SK-N-SH treated with all-trans-retinoic acid at 6 μM for 48 hours (cell line): ENCODE results near the gene ALPL.
"Not testable (repeated sequence)": the region's sequence is repeated elsewhere in the genome, so short reads cannot be mapped to it uniquely, and the experiment has no call there.

Experiments used
- ATAC-seq: fragments of 200-7000 bp; cut with Tn5 transposase; 3 replicates; pipeline ENCODE4 v1.9.1; 2020; ENCODE audit warnings: mild to moderate bottlenecking, moderate library complexity
- ARNTL ChIP-seq: fragments of 450-650 bp; formaldehyde crosslinking; IDR thresholded peaks from 2 replicates; pipeline ENCODE4 v1.5.0; 2020; ENCODE audit warnings: low read depth, mild to moderate bottlenecking, moderate library complexity, borderline replicate concordance
- BACH2 ChIP-seq: fragments of 250-450 bp; sonication (Bioruptor Pico); IDR thresholded peaks from 2 replicates; pipeline ENCODE4 v1.9.0; 2021; ENCODE audit warnings: mild to moderate bottlenecking, borderline replicate concordance
- CSDC2 ChIP-seq: fragments of 250-450 bp; sonication (Bioruptor Pico); IDR thresholded peaks from 2 replicates; pipeline ENCODE4 v1.5.0; 2020; ENCODE audit warnings: mild to moderate bottlenecking, moderate library complexity
- ESRRG ChIP-seq: fragments of 250-450 bp; sonication (Bioruptor Pico); IDR thresholded peaks from 2 replicates; pipeline ENCODE4 v1.6.1; 2021; ENCODE audit warnings: mild to moderate bottlenecking
- ISL1 ChIP-seq: fragments of 250-450 bp; sonication (Bioruptor Pico); IDR thresholded peaks from 2 replicates; pipeline ENCODE4 v2.1.2; 2022; ENCODE audit warnings: mild to moderate bottlenecking, moderate library complexity
- OSR1 ChIP-seq: fragments of 250-450 bp; sonication (Bioruptor Pico); IDR thresholded peaks from 2 replicates; pipeline ENCODE4 v1.8.0; 2022; ENCODE audit warnings: moderate library complexity, mild to moderate bottlenecking, inconsistent platforms
- PPARA ChIP-seq: fragments of 250-450 bp; sonication (Bioruptor Pico); IDR thresholded peaks from 2 replicates; pipeline ENCODE4 v1.5.0; 2020; ENCODE audit warnings: mild to moderate bottlenecking, borderline replicate concordance
- RARB ChIP-seq: fragments of 250-450 bp; sonication (Bioruptor Pico); IDR thresholded peaks from 2 replicates; pipeline ENCODE4 v1.8.0; 2021; ENCODE audit warnings: mild to moderate bottlenecking, moderate library complexity
- TCF4 ChIP-seq: fragments of 250-450 bp; sonication (Bioruptor Pico); IDR thresholded peaks from 2 replicates; pipeline ENCODE4 v1.8.0; 2021; ENCODE audit warnings: mild to moderate bottlenecking, moderate library complexity, borderline replicate concordance
- TOX ChIP-seq: fragments of 250-450 bp; sonication (Bioruptor Pico); IDR thresholded peaks from 2 replicates; pipeline ENCODE4 v1.8.0; 2021; ENCODE audit warnings: mild to moderate bottlenecking, moderate library complexity, borderline replicate concordance
- ZC3H10 ChIP-seq: fragments of 250-450 bp; sonication (Bioruptor Pico); IDR thresholded peaks from 2 replicates; pipeline ENCODE4 v1.5.1; 2021; ENCODE audit warnings: mild to moderate bottlenecking, moderate library complexity
- ZNF70 ChIP-seq: fragments of 450-650 bp; formaldehyde crosslinking; IDR thresholded peaks from 2 replicates; pipeline ENCODE4 v1.5.0; 2020; ENCODE audit warnings: mild to moderate bottlenecking, moderate library complexity
- ZNF8 ChIP-seq: fragments of 450-650 bp; formaldehyde crosslinking; IDR thresholded peaks from 2 replicates; pipeline ENCODE4 v1.5.0; 2020; ENCODE audit warnings: mild to moderate bottlenecking, moderate library complexity
- TF ChIP-seq, protein P1 (sequence below): fragments of 250-450 bp; sonication (Bioruptor Pico); IDR thresholded peaks from 2 replicates; pipeline ENCODE4 v1.5.1; 2021; ENCODE audit warnings: mild to moderate bottlenecking, moderate library complexity
- TF ChIP-seq, protein P2 (sequence below): fragments of 250-450 bp; sonication (Bioruptor Pico); IDR thresholded peaks from 2 replicates; pipeline ENCODE4 v1.8.0; 2020; ENCODE audit warnings: mild to moderate bottlenecking, moderate library complexity, borderline replicate concordance
- TF ChIP-seq, protein P3 (sequence below): fragments of 250-450 bp; sonication (Bioruptor Pico); IDR thresholded peaks from 2 replicates; pipeline ENCODE4 v1.8.0; 2021; ENCODE audit warnings: low read depth, mild to moderate bottlenecking, moderate library complexity, borderline replicate concordance
- TF ChIP-seq, protein P4 (sequence below): fragments of 250-450 bp; sonication (Bioruptor Pico); IDR thresholded peaks from 2 replicates; pipeline ENCODE4 v1.5.1; 2020; ENCODE audit warnings: low read depth, mild to moderate bottlenecking, moderate library complexity

ALPL gene

DNA sequence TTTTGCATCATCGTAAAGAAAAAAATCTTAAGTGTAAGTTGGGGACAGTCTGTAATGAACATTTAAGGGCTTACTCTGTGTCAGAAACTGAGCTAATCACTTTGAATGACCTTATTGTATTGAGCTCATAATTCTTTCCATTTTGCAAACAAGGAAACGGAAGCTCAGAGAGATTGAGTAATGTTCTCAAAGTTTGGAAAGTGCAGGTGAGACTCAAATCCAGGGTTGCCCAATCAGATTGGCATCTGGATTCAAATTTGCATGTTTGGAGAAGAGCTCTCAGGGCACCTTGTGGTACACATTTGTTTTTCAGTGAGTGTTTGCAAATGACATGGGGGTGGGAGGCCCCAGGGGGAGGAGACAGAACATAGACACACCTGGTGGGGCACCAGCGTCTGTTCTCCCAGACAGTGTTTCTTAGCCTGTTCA, 8.0 kb downstream of the ALPL start (continued):
- TF ChIP-seq, protein P1, sequence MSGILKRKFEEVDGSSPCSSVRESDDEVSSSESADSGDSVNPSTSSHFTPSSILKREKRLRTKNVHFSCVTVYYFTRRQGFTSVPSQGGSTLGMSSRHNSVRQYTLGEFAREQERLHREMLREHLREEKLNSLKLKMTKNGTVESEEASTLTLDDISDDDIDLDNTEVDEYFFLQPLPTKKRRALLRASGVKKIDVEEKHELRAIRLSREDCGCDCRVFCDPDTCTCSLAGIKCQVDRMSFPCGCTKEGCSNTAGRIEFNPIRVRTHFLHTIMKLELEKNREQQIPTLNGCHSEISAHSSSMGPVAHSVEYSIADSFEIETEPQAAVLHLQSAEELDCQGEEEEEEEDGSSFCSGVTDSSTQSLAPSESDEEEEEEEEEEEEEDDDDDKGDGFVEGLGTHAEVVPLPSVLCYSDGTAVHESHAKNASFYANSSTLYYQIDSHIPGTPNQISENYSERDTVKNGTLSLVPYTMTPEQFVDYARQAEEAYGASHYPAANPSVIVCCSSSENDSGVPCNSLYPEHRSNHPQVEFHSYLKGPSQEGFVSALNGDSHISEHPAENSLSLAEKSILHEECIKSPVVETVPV (CRISPR knock-in tag) = no peak
- TF ChIP-seq ZC3H10 (no peak), CSDC2 (CRISPR knock-in tag) (no peak), ARNTL (CRISPR knock-in tag) (no peak), ZNF70 (CRISPR knock-in tag) (no peak), TCF4 (CRISPR knock-in tag) (no peak)

DNA sequence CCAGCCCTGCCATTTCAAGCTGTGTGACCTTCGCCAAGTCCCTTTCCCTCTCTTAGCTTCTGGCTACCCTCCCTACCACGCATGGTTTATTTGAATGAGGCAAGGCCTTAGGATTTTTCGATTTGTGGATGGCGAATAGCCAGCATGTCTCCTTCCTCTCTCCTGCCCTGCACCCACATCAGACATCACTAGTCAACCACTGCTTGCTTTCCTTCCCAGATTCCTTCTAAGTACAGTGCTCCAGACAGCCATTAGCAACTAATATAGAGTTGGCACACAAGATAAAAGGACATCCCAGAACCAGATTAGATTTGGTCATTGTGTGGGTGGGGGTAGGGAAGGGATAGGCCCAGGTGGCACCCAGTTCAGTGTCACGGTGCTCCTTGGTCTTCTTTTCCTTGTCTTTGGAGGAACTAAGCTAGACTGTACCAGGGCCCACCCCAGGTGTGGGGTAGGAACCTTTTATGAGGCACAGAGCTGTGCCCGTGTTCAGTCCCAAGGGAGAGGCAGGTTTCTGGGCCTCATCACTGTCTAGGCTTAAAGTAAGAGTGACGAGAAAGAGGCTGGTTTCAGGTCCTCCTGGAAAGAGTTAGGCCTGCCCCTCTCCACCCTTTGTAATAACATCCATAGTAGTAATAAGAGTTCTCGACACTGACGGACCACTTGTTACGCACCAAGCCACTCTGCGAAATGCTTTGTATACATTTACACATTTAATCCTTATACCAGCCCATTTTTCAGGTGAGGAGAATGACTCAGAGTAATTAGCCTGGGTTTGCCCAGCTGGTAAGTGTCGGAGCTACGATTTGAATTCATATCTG, 8.6 kb downstream of the ALPL start:
- ATAC-seq = no peak
- TF ChIP-seq, protein P2, sequence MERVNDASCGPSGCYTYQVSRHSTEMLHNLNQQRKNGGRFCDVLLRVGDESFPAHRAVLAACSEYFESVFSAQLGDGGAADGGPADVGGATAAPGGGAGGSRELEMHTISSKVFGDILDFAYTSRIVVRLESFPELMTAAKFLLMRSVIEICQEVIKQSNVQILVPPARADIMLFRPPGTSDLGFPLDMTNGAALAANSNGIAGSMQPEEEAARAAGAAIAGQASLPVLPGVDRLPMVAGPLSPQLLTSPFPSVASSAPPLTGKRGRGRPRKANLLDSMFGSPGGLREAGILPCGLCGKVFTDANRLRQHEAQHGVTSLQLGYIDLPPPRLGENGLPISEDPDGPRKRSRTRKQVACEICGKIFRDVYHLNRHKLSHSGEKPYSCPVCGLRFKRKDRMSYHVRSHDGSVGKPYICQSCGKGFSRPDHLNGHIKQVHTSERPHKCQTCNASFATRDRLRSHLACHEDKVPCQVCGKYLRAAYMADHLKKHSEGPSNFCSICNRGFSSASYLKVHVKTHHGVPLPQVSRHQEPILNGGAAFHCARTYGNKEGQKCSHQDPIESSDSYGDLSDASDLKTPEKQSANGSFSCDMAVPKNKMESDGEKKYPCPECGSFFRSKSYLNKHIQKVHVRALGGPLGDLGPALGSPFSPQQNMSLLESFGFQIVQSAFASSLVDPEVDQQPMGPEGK = no peak
- no peak for TF ChIP-seq TOX (CRISPR knock-in tag)
- TF ChIP-seq, protein P3, sequence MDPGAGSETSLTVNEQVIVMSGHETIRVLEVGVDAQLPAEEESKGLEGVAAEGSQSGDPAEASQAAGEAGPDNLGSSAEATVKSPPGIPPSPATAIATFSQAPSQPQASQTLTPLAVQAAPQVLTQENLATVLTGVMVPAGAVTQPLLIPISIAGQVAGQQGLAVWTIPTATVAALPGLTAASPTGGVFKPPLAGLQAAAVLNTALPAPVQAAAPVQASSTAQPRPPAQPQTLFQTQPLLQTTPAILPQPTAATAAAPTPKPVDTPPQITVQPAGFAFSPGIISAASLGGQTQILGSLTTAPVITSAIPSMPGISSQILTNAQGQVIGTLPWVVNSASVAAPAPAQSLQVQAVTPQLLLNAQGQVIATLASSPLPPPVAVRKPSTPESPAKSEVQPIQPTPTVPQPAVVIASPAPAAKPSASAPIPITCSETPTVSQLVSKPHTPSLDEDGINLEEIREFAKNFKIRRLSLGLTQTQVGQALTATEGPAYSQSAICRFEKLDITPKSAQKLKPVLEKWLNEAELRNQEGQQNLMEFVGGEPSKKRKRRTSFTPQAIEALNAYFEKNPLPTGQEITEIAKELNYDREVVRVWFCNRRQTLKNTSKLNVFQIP (CRISPR knock-in tag) = no peak

DNA sequence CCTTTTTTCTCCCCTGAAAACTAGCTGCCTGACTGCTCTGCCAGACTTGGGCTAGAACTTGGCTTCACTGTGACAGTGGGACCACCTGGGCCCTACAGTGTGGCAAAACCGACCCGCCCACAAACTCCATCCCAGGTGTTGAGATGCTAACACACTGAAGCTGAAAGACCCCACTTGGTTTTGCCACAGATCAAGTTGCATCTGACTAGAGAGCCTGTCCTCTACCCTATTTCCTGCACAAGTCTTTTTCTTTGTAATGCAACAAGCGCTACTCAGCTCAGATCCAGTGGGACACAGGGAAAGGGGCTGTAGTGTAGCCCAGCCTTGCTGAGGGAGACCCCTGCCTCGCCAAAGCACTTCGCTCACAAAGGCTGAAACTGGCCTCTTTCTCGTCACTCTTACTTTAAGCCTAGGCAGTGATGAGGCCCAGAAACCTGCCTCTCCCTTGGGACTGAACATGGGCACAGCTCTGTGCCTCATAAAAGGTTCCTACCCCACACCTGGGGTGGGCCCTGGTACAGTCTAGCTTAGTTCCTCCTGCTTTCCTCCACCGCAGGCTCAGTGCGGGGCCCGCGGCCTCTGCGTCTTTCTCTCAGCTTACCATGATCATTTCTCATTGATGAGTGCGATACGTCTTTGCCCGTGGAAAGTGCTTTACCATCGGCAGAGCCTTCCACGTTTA, 9.7 kb downstream of the ALPL start:
- ATAC-seq = no peak
- TF ChIP-seq ISL1 (no peak), OSR1 (CRISPR knock-in tag) (no peak), RARB (no peak), ESRRG (CRISPR knock-in tag) (no peak), CSDC2 (CRISPR knock-in tag) (no peak), ZNF8 (CRISPR knock-in tag) (no peak), TCF4 (CRISPR knock-in tag) (no peak), TOX (CRISPR knock-in tag) (no peak), BACH2 (CRISPR knock-in tag) (no peak), ZC3H10 (no peak), PPARA (CRISPR knock-in tag) (no peak)
- TF ChIP-seq, protein P2 = no peak
- TF ChIP-seq, protein P4, sequence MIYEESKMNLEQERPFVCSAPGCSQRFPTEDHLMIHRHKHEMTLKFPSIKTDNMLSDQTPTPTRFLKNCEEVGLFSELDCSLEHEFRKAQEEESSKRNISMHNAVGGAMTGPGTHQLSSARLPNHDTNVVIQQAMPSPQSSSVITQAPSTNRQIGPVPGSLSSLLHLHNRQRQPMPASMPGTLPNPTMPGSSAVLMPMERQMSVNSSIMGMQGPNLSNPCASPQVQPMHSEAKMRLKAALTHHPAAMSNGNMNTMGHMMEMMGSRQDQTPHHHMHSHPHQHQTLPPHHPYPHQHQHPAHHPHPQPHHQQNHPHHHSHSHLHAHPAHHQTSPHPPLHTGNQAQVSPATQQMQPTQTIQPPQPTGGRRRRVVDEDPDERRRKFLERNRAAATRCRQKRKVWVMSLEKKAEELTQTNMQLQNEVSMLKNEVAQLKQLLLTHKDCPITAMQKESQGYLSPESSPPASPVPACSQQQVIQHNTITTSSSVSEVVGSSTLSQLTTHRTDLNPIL (CRISPR knock-in tag) = no peak
- TF ChIP-seq, protein P3 (CRISPR knock-in tag) = no peak
- TF ChIP-seq, protein P1 (CRISPR knock-in tag) = no peak

DNA sequence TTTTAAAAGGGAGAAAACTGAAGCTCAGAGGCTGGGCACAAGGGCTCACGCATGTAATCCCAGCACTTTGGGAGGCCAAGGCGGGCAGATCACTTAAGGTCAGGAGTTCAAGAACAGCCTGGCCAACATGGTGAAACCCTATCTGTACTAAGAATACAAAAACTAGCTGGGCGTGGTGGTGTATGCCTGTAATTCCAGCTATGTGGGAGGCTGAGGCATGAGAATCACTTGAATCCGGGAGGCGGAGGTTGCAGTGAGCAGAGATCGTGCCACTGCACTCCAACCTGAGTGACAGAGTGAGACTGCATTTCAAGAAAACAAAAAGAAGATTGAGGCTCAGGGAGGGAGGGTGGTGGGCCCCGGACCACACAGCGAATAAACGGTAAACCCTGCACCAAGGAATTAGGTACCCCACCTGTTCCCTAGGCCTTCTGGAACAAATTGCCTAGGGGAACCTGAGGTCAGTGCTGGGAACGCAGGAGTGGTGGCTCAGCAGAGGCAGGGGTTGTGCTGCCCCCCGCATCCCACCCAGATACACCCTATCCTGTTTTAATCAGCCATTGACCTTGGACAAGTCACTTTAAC, 10.4 kb downstream of the ALPL start:
- not testable (repeated sequence) for ATAC-seq
